Measurements from ENCODE around the gene SLC22A16. TPM values are rescaled to one million over a fixed set of nuclear protein-coding genes. Genes with fewer than 3 reads are reported as not detected.
"Not testable (repeated sequence)": the region's sequence is repeated elsewhere in the genome, so short reads cannot be mapped to it uniquely, and the experiment has no call there.

Gene SLC22A16
- total and polyA plus RNA-seq, 2 donors (not counting 1 experiment from before 2014, with no cell fraction given) = not detected

DNA sequence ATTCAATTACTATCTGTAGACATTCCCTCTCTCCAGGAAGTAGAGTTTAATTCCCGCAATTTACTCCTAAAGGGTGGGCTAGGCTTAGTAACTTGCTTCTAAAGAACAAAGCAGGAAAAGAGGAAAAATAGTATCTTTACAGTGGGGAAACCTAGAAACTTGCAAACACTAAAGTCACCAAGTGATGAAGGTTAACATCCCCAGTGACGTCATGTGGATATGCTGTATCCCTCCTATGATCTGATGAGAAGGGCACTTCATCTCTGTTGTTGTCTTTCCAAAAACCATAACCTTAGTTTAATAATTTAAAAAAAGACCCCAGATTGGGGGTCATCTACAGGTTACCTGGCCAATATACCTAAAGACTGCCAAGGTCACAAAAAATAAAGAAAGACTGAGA, 17.3 kb downstream of the SLC22A16 start:
- Histone ChIP-seq H3K4me2 (ENCODE audit: extremely low read depth, insufficient read depth, low read length) (no peak overlapping the region), H4K20me1 (ENCODE audit: control insufficient read depth, extremely low read depth, insufficient read depth, low read length) (no peaks in the 10 kb centered on the region), H3K9me3 (ENCODE audit: control insufficient read depth, insufficient read depth, low read depth, low read length) (no peaks in the 10 kb centered on the region), H3K27me3 (ENCODE audit: control insufficient read depth, insufficient read depth, low read length) (peaks cover 5% of the 10 kb centered on the region), H2AFZ (ENCODE audit: low read length) (no peak overlapping the region), H3K4me1 (ENCODE audit: control insufficient read depth, extremely low read depth, insufficient read depth, low read length) (no peaks in the 10 kb centered on the region), H3K27ac (ENCODE audit: insufficient read depth, low read length) (no peak overlapping the region), H3K9ac (ENCODE audit: insufficient read depth, low read length) (no peak overlapping the region), H3K79me2 (ENCODE audit: control insufficient read depth, insufficient read depth, low read length) (no peaks in the 10 kb centered on the region), H3K36me3 (ENCODE audit: control insufficient read depth, insufficient read depth, low read length) (no peaks in the 10 kb centered on the region), H3K4me3 (replicated peaks in 1 of 4; ENCODE audit: control extremely low read depth in 1 of 4, insufficient read depth in 1 of 4, low read depth in 3 of 4, low read length in 4 of 4) (no peak overlapping the region)
- no peak for DNase-seq (ENCODE audit: low read depth in 2 of 2)
- no peak for TF ChIP-seq EZH2 (IDR thresholded peaks at IDR 0.05; ENCODE audit: low read length, missing control alignments)
- TF ChIP-seq, protein P1, sequence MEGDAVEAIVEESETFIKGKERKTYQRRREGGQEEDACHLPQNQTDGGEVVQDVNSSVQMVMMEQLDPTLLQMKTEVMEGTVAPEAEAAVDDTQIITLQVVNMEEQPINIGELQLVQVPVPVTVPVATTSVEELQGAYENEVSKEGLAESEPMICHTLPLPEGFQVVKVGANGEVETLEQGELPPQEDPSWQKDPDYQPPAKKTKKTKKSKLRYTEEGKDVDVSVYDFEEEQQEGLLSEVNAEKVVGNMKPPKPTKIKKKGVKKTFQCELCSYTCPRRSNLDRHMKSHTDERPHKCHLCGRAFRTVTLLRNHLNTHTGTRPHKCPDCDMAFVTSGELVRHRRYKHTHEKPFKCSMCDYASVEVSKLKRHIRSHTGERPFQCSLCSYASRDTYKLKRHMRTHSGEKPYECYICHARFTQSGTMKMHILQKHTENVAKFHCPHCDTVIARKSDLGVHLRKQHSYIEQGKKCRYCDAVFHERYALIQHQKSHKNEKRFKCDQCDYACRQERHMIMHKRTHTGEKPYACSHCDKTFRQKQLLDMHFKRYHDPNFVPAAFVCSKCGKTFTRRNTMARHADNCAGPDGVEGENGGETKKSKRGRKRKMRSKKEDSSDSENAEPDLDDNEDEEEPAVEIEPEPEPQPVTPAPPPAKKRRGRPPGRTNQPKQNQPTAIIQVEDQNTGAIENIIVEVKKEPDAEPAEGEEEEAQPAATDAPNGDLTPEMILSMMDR (conservative IDR thresholded peaks at IDR 0.05 in 1 of 2, IDR thresholded peaks at IDR 0.05 in 1 of 2; ENCODE audit: low read depth in 1 of 2, low read length in 2 of 2) = no peak

DNA sequence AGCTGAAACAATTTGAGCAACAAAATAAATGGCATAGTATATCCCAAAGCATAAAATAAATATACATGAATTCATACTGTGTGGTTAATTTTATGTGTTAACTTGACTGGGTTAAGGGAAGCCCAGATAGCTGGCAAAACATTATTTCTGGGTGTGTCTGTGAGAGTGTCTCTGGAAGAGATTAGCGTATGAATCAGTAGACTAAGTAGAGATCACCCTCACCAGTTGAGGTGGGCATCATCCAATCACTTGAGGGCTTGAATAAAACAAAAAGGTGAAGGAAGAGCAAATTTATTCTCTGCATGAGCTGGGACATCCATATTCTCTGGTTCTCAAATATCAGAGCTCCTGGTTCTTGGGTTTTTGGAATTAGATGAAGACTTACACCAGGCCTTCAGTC, 17.9 kb downstream of the SLC22A16 start:
- H3K9ac ChIP-seq (ENCODE audit: insufficient read depth, low read length) = no peak overlapping the region
- H3K27ac ChIP-seq (ENCODE audit: insufficient read depth, low read length) = no peak overlapping the region
- no peaks in the 10 kb centered on the region for H3K79me2 ChIP-seq (ENCODE audit: control insufficient read depth, insufficient read depth, low read length)
- no peaks in the 10 kb centered on the region for H4K20me1 ChIP-seq (ENCODE audit: control insufficient read depth, extremely low read depth, insufficient read depth, low read length)
- no peaks in the 10 kb centered on the region for H3K9me3 ChIP-seq (ENCODE audit: control insufficient read depth, insufficient read depth, low read depth, low read length)
- H3K36me3 ChIP-seq (ENCODE audit: control insufficient read depth, insufficient read depth, low read length) = no peaks in the 10 kb centered on the region
- H3K4me3 ChIP-seq (replicated peaks in 1 of 4; ENCODE audit: control extremely low read depth in 1 of 4, insufficient read depth in 1 of 4, low read depth in 3 of 4, low read length in 4 of 4) = no peak overlapping the region
- H3K4me1 ChIP-seq (ENCODE audit: control insufficient read depth, extremely low read depth, insufficient read depth, low read length) = no peaks in the 10 kb centered on the region
- no peak for TF ChIP-seq EZH2 (IDR thresholded peaks at IDR 0.05; ENCODE audit: low read length, missing control alignments)
- TF ChIP-seq, protein P1 (conservative IDR thresholded peaks at IDR 0.05 in 1 of 2, IDR thresholded peaks at IDR 0.05 in 1 of 2; ENCODE audit: low read depth in 1 of 2, low read length in 2 of 2) = no peak
- H3K4me2 ChIP-seq (ENCODE audit: extremely low read depth, insufficient read depth, low read length) = no peak overlapping the region
- no peak overlapping the region for H2AFZ ChIP-seq (ENCODE audit: low read length)
- peaks cover 5% of the 10 kb centered on the region for H3K27me3 ChIP-seq (ENCODE audit: control insufficient read depth, insufficient read depth, low read length)
- no peak for DNase-seq (ENCODE audit: low read depth in 2 of 2)

DNA sequence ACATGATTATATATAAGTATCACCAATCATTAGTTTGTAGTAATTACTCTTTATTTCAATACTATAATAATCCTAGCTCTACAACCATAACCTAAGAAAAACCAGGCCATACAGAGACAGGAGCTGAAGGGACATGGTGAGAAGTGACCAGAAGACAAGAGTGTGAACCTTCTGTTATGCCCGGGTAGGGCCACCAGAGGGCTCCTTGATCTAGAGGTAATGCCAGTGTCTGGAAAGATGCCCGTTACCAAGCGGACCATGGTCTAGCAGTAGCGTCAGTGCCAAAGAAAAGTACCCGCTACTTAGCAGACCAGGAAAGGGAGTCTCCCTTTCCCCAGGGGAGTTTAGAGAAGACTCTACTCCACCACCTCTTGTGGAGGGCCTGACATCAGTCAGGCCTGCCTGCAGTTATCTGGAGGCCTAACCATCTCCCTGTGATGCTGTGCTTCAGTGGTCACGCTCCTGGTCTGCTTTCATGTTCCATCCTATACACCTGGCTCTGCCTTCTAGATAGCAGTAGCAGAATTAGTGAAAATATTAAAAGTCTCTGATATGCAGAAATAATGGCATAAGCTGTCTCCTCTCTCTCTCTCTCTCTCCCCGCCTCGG, 18.7 kb downstream of the SLC22A16 start:
- TF ChIP-seq, protein P1 (conservative IDR thresholded peaks at IDR 0.05 in 1 of 2, IDR thresholded peaks at IDR 0.05 in 1 of 2; ENCODE audit: low read depth in 1 of 2, low read length in 2 of 2) = peak; percentile 20 to 47
- H3K4me3 ChIP-seq (replicated peaks in 1 of 4; ENCODE audit: control extremely low read depth in 1 of 4, insufficient read depth in 1 of 4, low read depth in 3 of 4, low read length in 4 of 4); H3K4me2 ChIP-seq (ENCODE audit: extremely low read depth, insufficient read depth, low read length); H3K27ac ChIP-seq (ENCODE audit: insufficient read depth, low read length); H3K36me3 ChIP-seq (ENCODE audit: control insufficient read depth, insufficient read depth, low read length); H3K79me2 ChIP-seq (ENCODE audit: control insufficient read depth, insufficient read depth, low read length); H3K9me3 ChIP-seq (ENCODE audit: control insufficient read depth, insufficient read depth, low read depth, low read length); H4K20me1 ChIP-seq (ENCODE audit: control insufficient read depth, extremely low read depth, insufficient read depth, low read length); H3K9ac ChIP-seq (ENCODE audit: insufficient read depth, low read length); H2AFZ ChIP-seq (ENCODE audit: low read length); H3K4me1 ChIP-seq (ENCODE audit: control insufficient read depth, extremely low read depth, insufficient read depth, low read length); H3K27me3 ChIP-seq (ENCODE audit: control insufficient read depth, insufficient read depth, low read length): not testable (repeated sequence)
- DNase-seq (ENCODE audit: low read depth in 2 of 2) = peak; percentile 10 to 31

Data from fibroblast of lung (primary cell).